Upper lobe of right lung (tissue), 1 donor: ENCODE measurements around the gene ERC2. TPM values are rescaled to one million over a fixed set of nuclear protein-coding genes. Genes with fewer than 3 reads are reported as not detected.

Experiments
- ATAC-seq: fragments of 200-7000 bp; cut with Tn5 transposase; one replicate; pipeline ENCODE4 v1.9.1; 2020; ENCODE audit warnings: mild to moderate bottlenecking, moderate library complexity
- DNase-seq: peaks from one replicate; pipeline ENCODE4 v3.0.0-alpha.2; 2020
- H3K27ac ChIP-seq: fragments of 200-600 bp; one replicate; pipeline ENCODE4 v1.8.0; 2022
- H3K27me3 ChIP-seq: fragments of 200-600 bp; one replicate; pipeline ENCODE4 v1.8.0; 2022; ENCODE audit warnings: mild to moderate bottlenecking
- H3K36me3 ChIP-seq: fragments of 200-600 bp; one replicate; pipeline ENCODE4 v1.8.0; 2022
- H3K4me1 ChIP-seq: fragments of 200-600 bp; one replicate; pipeline ENCODE4 v1.8.0; 2022
- H3K4me3 ChIP-seq: fragments of 200-600 bp; one replicate; pipeline ENCODE4 v1.8.0; 2022; ENCODE audit warnings: mild to moderate bottlenecking
- H3K9me3 ChIP-seq: fragments of 200-600 bp; one replicate; pipeline ENCODE4 v1.8.0; 2022
- CTCF ChIP-seq: fragments of 200-600 bp; IDR thresholded peaks from one replicate; pipeline ENCODE4 v1.8.0; 2022; ENCODE audit warnings: antibody characterized with exemption
- intact Hi-C: fragments of 100-400 bp; cut with DNase I; formaldehyde crosslinking; loops from one replicate; pipeline ENCODE4 v1.11.0; 2022
- total RNA-seq: library from RNA; stranded (reverse); fragmentation: NEBNext Ultra II Directional; extraction: Animal tissue kit (Norgen Biotek cat#: 25700); gene quantifications from one replicate; pipeline ENCODE4 v1.2.1, GENCODE V29; 2021
- donor health status: DM: no; HTN: yes; CAD: no; lungs with severe emphysema.

The ERC2 gene
- total RNA-seq, 1 donor from 2014 or later, result 1.4 TPM

GRCh38 chr3:55804170-55805095 lies 663.8 kb downstream of the ERC2 start:
- ATAC-seq (no peak), DNase-seq (no peak)
- no peak for TF ChIP-seq CTCF
- Histone ChIP-seq H3K36me3 (no peaks in the 10 kb centered on the region), H3K9me3 (no peaks in the 10 kb centered on the region), H3K4me1 (no peaks in the 10 kb centered on the region), H3K4me3 (no peak overlapping the region), H3K27me3 (no peaks in the 10 kb centered on the region), H3K27ac (no peak overlapping the region)
- intact Hi-C loops, result no loop called here

GRCh38 chr3:55802816-55803215 lies 665.5 kb downstream of the ERC2 start:
- intact Hi-C loops, result no loop called here

GRCh38 chr3:55801676-55802075 lies 666.6 kb downstream of the ERC2 start:
- Histone ChIP-seq H3K4me1 (peaks cover 3% of the 10 kb centered on the region), H3K9me3 (no peaks in the 10 kb centered on the region), H3K27me3 (no peaks in the 10 kb centered on the region), H3K4me3 (no peak overlapping the region), H3K36me3 (no peaks in the 10 kb centered on the region), H3K27ac (no peak overlapping the region)
- DNase-seq, result no peak
- ATAC-seq, result no peak
- no peak for TF ChIP-seq CTCF
- intact Hi-C loops, result no loop called here

More at GRCh38 chr3:55802816-55803215, 665.5 kb downstream of the ERC2 start:
- Histone ChIP-seq H3K36me3 (no peaks in the 10 kb centered on the region), H3K4me3 (no peak overlapping the region), H3K4me1 (no peaks in the 10 kb centered on the region), H3K27ac (no peak overlapping the region), H3K27me3 (no peaks in the 10 kb centered on the region), H3K9me3 (no peaks in the 10 kb centered on the region)
- TF ChIP-seq CTCF, result no peak
- ATAC-seq (no peak), DNase-seq (no peak)

- Histone ChIP-seq H3K36me3 (no peaks in the 10 kb centered on the region), H3K9me3 (no peaks in the 10 kb centered on the region), H3K4me3 (no peak overlapping the region), H3K27me3 (no peaks in the 10 kb centered on the region), H3K4me1 (peaks cover 8% of the 10 kb centered on the region), H3K27ac (no peak overlapping the region)
- intact Hi-C loops, result no loop called here
- no peak for TF ChIP-seq CTCF
- ATAC-seq (no peak), DNase-seq (no peak)
These were observed 667.2 kb downstream of the ERC2 start for GRCh38 chr3:55801068-55801467.

- H3K9me3 ChIP-seq, result no peaks in the 10 kb centered on the region
- no peak overlapping the region for H3K4me3 ChIP-seq
- peaks cover 8% of the 10 kb centered on the region for H3K4me1 ChIP-seq
- no peaks in the 10 kb centered on the region for H3K27me3 ChIP-seq
- no peak overlapping the region for H3K27ac ChIP-seq
- no peaks in the 10 kb centered on the region for H3K36me3 ChIP-seq
- TF ChIP-seq CTCF, result no peak
- no peak for DNase-seq
- no peak for ATAC-seq
- intact Hi-C loops, result no loop called here
These were observed 670.5 kb downstream of the ERC2 start for GRCh38 chr3:55797775-55798174.
